ENCODE measurements around the gene TLE2. TPM values are rescaled to one million over a fixed set of nuclear protein-coding genes. Genes with fewer than 3 reads are reported as not detected.

The TLE2 gene
- total RNA-seq, 1 experiment from 2014 or later = 3.1 TPM

DNA sequence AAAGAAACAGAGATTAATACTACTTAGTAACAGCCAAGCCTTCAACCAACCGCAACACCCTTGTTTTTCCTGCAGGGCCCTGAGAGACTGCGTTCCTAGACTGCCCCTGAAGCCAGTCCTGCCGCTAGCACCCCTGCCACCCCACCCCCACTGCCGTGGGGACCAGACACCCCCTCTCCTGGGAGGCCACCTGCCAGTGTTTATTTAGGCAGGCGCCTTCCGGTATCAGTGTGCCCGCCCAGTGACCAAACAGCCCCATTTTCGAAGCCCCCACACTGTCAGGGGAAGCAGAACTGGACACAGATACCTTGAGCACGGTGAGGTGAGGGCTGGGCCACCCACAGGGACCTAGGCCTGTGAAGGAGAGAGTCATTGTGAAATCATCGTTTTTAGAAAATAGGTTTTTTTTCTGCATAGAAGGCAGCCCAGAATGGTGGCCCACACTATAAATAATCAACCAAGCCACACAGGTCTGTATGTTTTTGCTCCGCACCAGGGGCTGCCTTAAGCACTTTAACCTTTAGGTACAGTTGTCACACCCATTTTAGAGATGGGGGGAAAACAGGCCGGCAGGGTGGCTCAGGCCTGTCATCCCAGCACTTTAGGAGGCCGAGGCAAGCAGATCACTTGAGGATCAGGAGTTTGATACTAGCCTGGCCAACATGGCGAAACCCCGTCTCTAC, 36.7 kb upstream of the TLE2 start:
- no peak overlapping the region for H4K5ac ChIP-seq (ENCODE audit: insufficient read length, low read depth, low read length)
- H3K79me2 ChIP-seq (ENCODE audit: insufficient read depth, low read length) = no peaks in the 10 kb centered on the region
- no peaks in the 10 kb centered on the region for H3K79me1 ChIP-seq (ENCODE audit: insufficient read depth, low read depth, low read length, poor library complexity, severe bottlenecking)
- H2AFZ ChIP-seq (ENCODE audit: low read length) = no peak overlapping the region
- H2BK12ac ChIP-seq (ENCODE audit: insufficient read length, low read depth, low read length) = no peak overlapping the region
- no CpG with 5 or more reads among the region's 15 CpGs for WGBS (ENCODE audit: extremely low coverage, insufficient read length, low lambda C conversion rate)
- no peak overlapping the region for H3K4me2 ChIP-seq (ENCODE audit: insufficient read depth, insufficient read length, low read length)
- TF ChIP-seq, protein P1, sequence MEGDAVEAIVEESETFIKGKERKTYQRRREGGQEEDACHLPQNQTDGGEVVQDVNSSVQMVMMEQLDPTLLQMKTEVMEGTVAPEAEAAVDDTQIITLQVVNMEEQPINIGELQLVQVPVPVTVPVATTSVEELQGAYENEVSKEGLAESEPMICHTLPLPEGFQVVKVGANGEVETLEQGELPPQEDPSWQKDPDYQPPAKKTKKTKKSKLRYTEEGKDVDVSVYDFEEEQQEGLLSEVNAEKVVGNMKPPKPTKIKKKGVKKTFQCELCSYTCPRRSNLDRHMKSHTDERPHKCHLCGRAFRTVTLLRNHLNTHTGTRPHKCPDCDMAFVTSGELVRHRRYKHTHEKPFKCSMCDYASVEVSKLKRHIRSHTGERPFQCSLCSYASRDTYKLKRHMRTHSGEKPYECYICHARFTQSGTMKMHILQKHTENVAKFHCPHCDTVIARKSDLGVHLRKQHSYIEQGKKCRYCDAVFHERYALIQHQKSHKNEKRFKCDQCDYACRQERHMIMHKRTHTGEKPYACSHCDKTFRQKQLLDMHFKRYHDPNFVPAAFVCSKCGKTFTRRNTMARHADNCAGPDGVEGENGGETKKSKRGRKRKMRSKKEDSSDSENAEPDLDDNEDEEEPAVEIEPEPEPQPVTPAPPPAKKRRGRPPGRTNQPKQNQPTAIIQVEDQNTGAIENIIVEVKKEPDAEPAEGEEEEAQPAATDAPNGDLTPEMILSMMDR (conservative IDR thresholded peaks at IDR 0.05) = no peak; the same call in 2 of the 3 replicates
- no peak overlapping the region for H2BK15ac ChIP-seq (ENCODE audit: low read depth, low read length)
- H3K18ac ChIP-seq (ENCODE audit: insufficient read length, low read depth, low read length) = no peak overlapping the region
- H2AK5ac ChIP-seq (ENCODE audit: insufficient read length, low read length) = no peak overlapping the region
- no peaks in the 10 kb centered on the region for H3K23me2 ChIP-seq (ENCODE audit: insufficient read length, low read depth, low read length, poor library complexity, severe bottlenecking)
- no peak overlapping the region for H3K27ac ChIP-seq (ENCODE audit: insufficient read length, low read depth, low read length)
- no peak overlapping the region for H2BK120ac ChIP-seq (ENCODE audit: low read depth, low read length, poor library complexity, severe bottlenecking)
- H3K9me3 ChIP-seq (ENCODE audit: control insufficient read depth, low read depth, low read length) = no peaks in the 10 kb centered on the region
- H4K20me1 ChIP-seq (ENCODE audit: control insufficient read depth, insufficient read depth, insufficient read length) = no peaks in the 10 kb centered on the region
- H3K9ac ChIP-seq (ENCODE audit: extremely low read depth, insufficient read length, low read length) = no peak overlapping the region
- H3K4me1 Mint-ChIP-seq = peaks cover 4 to 11% of the 10 kb centered on the region in 2 experiments; a peak in 3 of 4 replicates
- H4K8ac ChIP-seq (replicated peaks; ENCODE audit: insufficient read length, low read depth, low read length) = no peak overlapping the region
- no peak overlapping the region for H3K23ac ChIP-seq (ENCODE audit: insufficient read length, low read depth, low read length)
- no peak overlapping the region for H2BK5ac ChIP-seq (ENCODE audit: insufficient read length, low read length)
- H3K27me3 ChIP-seq (ENCODE audit: insufficient read depth, low read length) = no peaks in the 10 kb centered on the region
- H3K4me1 ChIP-seq (ENCODE audit: insufficient read depth, low read length) = no peaks in the 10 kb centered on the region
- 0 out of 7 replicates have a peak overlapping the region, but pooled peaks of 1 of the 3 experiments have one; percentile 44 for H3K27ac Mint-ChIP-seq
- H3T11ph ChIP-seq (ENCODE audit: low read length) = no peak overlapping the region
- H3K27me3 Mint-ChIP-seq (ENCODE audit: low read depth) = peaks cover 3% of the 10 kb centered on the region
- H3K4me3 Mint-ChIP-seq = no peak overlapping the region
- no peak overlapping the region for H3K56ac ChIP-seq (ENCODE audit: insufficient read length, low read depth, low read length)
- no peak for DNase-seq
- H3K36me3 Mint-ChIP-seq (ENCODE audit: insufficient read depth in 1 of 3, low read depth in 3 of 3) = peaks cover 0 to 2% (median 2%) of the 10 kb centered on the region in 3 experiments; a peak in 2 of 7 replicates
- no peaks in the 10 kb centered on the region for H3K9me3 Mint-ChIP-seq
- H3K4ac ChIP-seq (ENCODE audit: low read depth, low read length) = no peak overlapping the region
- no peak overlapping the region for H4K91ac ChIP-seq (ENCODE audit: insufficient read length, low read depth, low read length)
- no peak overlapping the region for H2BK20ac ChIP-seq (ENCODE audit: low read depth, low read length, poor library complexity, severe bottlenecking)
- H3K14ac ChIP-seq (ENCODE audit: insufficient read depth, low read length) = no peak overlapping the region

All from H9 (cell line).